ENCODE results near the gene RFC3. TPM values are rescaled to one million over a fixed set of nuclear protein-coding genes. Genes with fewer than 3 reads are reported as not detected.

RFC3 gene
- total RNA-seq, 1 experiment from 2014 or later, result 20.4 TPM

DNA sequence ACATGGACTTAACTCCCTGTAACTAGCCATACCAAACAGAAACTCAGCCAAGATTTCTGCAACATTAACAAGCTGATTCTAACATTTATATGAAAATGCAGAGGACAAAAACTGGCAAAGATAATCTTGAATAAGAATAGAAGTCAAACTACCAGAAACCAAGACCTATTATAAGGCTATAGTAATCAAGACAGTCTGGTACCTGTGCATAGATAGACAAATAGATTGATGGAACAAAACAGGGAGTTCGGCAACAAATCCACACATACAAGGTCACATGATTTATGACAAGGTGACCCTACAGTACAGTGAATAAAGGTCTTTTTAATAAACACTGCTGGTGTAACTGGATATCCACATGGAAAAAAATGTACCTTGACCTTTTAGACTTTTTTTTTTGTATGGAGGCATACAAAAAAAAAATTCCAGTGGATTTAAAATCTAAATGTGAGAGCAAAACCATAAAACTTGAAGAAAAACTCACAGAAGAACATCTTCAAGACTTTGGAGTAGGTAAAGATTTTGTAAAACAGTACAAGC is 2.9 kb upstream of the RFC3 start:
- CTCF ChIA-PET, result no interaction called here
- no peak for TF ChIP-seq EZH2 (IDR thresholded peaks at IDR 0.05; ENCODE audit: low read depth)
- TF ChIP-seq, protein P1, sequence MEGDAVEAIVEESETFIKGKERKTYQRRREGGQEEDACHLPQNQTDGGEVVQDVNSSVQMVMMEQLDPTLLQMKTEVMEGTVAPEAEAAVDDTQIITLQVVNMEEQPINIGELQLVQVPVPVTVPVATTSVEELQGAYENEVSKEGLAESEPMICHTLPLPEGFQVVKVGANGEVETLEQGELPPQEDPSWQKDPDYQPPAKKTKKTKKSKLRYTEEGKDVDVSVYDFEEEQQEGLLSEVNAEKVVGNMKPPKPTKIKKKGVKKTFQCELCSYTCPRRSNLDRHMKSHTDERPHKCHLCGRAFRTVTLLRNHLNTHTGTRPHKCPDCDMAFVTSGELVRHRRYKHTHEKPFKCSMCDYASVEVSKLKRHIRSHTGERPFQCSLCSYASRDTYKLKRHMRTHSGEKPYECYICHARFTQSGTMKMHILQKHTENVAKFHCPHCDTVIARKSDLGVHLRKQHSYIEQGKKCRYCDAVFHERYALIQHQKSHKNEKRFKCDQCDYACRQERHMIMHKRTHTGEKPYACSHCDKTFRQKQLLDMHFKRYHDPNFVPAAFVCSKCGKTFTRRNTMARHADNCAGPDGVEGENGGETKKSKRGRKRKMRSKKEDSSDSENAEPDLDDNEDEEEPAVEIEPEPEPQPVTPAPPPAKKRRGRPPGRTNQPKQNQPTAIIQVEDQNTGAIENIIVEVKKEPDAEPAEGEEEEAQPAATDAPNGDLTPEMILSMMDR (conservative IDR thresholded peaks at IDR 0.05), result no peak
- Histone ChIP-seq H3F3A (ENCODE audit: insufficient read depth, low read depth) (peaks cover 6% of the 10 kb centered on the region; the same call in 1 of the 2 replicates), H3K79me2 (ENCODE audit: low read depth) (peaks cover 21% of the 10 kb centered on the region), H3K4me2 (no peak overlapping the region), H3K9me3 (ENCODE audit: insufficient read depth, low read depth) (no peaks in the 10 kb centered on the region), H2AFZ (no peak overlapping the region), H3K9me2 (ENCODE audit: insufficient read depth) (no peaks in the 10 kb centered on the region), H3K27ac (no peak overlapping the region), H3K27me3 (ENCODE audit: insufficient read depth, low read depth) (no peaks in the 10 kb centered on the region), H3K4me1 (replicated peaks; ENCODE audit: insufficient read depth) (peaks cover 9% of the 10 kb centered on the region), H3K4me3 (no peak overlapping the region), H3K36me3 (ENCODE audit: low read depth) (no peaks in the 10 kb centered on the region), H4K20me1 (ENCODE audit: insufficient read depth) (no peaks in the 10 kb centered on the region)
- POLR2A ChIA-PET (ENCODE audit: unreplicated experiment), result interaction anchor here (0.6 kb wide), 1 partner anchor 123 kb away, joined by 4 read pairs; no protein-coding TSS in a partner anchor
- intact Hi-C loops (cut with micrococcal nuclease; ENCODE audit: unreplicated experiment), result no loop called here
- no peak for DNase-seq
- BruUV-seq (replicated peaks), result no TSS peak

DNA sequence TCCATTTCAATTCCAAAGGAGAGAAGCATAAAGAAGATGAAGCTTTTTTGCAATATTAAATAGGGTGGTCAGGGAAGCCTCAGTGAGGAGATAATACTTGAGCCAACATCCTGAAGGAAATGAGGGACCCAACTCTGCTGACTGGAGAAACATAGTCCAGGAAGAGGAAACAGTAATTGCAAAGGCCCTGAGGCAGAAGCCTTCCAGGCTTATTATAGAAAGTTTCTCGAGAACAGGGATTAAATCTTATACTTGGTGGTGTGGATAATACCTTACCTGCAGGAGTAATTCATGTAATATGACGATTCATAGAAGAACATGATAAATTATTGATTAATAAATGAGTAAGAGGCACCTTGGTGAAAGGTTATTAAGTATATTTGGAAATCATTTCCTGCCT is 1.0 kb upstream of the RFC3 start:
- BruUV-seq (replicated peaks), result no TSS peak
- Histone ChIP-seq H2AFZ (peak overlapping the region; percentile 96), H3K4me2 (peak overlapping the region; percentile 94), H3K9me2 (ENCODE audit: insufficient read depth) (no peaks in the 10 kb centered on the region), H3K4me3 (peak overlapping the region; percentile 98; the same call in 1 of the 2 replicates), H3F3A (ENCODE audit: insufficient read depth, low read depth) (peaks cover 6% of the 10 kb centered on the region; the same call in 1 of the 2 replicates), H3K27me3 (ENCODE audit: insufficient read depth, low read depth) (no peaks in the 10 kb centered on the region), H3K4me1 (replicated peaks; ENCODE audit: insufficient read depth) (peaks cover 9% of the 10 kb centered on the region), H4K20me1 (ENCODE audit: insufficient read depth) (no peaks in the 10 kb centered on the region), H3K36me3 (ENCODE audit: low read depth) (peaks cover 7% of the 10 kb centered on the region), H3K27ac (no peak overlapping the region), H3K79me2 (ENCODE audit: low read depth) (peaks cover 36% of the 10 kb centered on the region), H3K9me3 (ENCODE audit: insufficient read depth, low read depth) (no peaks in the 10 kb centered on the region)
- TF ChIP-seq EZH2 (IDR thresholded peaks at IDR 0.05; ENCODE audit: low read depth), result no peak
- TF ChIP-seq, protein P1 (conservative IDR thresholded peaks at IDR 0.05), result no peak
- no peak for DNase-seq
- CTCF ChIA-PET, result no interaction called here
- POLR2A ChIA-PET (ENCODE audit: unreplicated experiment), result no interaction called here
- intact Hi-C loops (cut with micrococcal nuclease; ENCODE audit: unreplicated experiment), result no loop called here

DNA sequence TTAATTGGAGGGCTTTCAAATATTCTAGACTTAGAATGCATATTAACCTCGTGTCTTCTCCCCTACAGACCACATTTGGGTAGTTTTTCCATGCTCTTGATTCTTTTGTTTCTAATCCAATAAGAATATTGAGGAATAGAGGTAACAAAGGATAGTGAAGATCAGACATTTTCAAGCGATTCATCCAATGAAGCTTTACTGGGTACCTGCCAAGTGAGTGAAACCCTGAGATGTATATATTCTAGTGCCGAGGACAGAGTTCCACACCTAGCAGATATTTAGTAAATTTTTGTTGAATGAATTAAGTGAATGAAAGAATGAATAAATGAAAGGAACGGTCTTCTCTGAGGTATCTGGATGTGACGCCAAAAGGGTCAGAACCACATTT is 442 bp upstream of the RFC3 start:
- DNase-seq, result no peak
- TSS peak; percentile 61 for BruUV-seq (replicated peaks)
- Histone ChIP-seq H3K4me1 (replicated peaks; ENCODE audit: insufficient read depth) (peaks cover 9% of the 10 kb centered on the region), H3F3A (ENCODE audit: insufficient read depth, low read depth) (peaks cover 6% of the 10 kb centered on the region; the same call in 1 of the 2 replicates), H3K27ac (peak overlapping the region; percentile 68), H3K27me3 (ENCODE audit: insufficient read depth, low read depth) (no peaks in the 10 kb centered on the region), H3K9me3 (ENCODE audit: insufficient read depth, low read depth) (no peaks in the 10 kb centered on the region), H3K9me2 (ENCODE audit: insufficient read depth) (no peaks in the 10 kb centered on the region), H4K20me1 (ENCODE audit: insufficient read depth) (no peaks in the 10 kb centered on the region), H3K36me3 (ENCODE audit: low read depth) (peaks cover 12% of the 10 kb centered on the region), H3K4me2 (peak overlapping the region; percentile 94), H3K4me3 (peak overlapping the region; percentile 98), H2AFZ (peak overlapping the region; percentile 96), H3K79me2 (ENCODE audit: low read depth) (peaks cover 39% of the 10 kb centered on the region)
- no peak for TF ChIP-seq EZH2 (IDR thresholded peaks at IDR 0.05; ENCODE audit: low read depth)
- TF ChIP-seq, protein P1 (conservative IDR thresholded peaks at IDR 0.05), result no peak
- CTCF ChIA-PET, result no interaction called here
- POLR2A ChIA-PET (ENCODE audit: unreplicated experiment), result interaction anchor here (0.6 to 0.7 kb wide), 2 partner anchors 218 to 1333 kb away, joined by 3 to 8 read pairs; no protein-coding TSS in a partner anchor
- intact Hi-C loops (cut with micrococcal nuclease; ENCODE audit: unreplicated experiment), result no loop called here

Data from PC-9 (cell line).